H9 (cell line): ENCODE data around the gene GNMT. TPM values are rescaled to one million over a fixed set of nuclear protein-coding genes. Genes with fewer than 3 reads are reported as not detected.

Experiments
- DNase-seq: peaks from one replicate; pipeline ENCODE4 v3.0.0-alpha.2; 2017
- H2AFZ ChIP-seq: one replicate; pipeline ENCODE4 v1.6.1; 2013; ENCODE audit warnings: mild to moderate bottlenecking, low read length, control low read depth, moderate library complexity
- H2AK5ac ChIP-seq: 2 replicates; pipeline ENCODE4 v1.6.1; 2013; ENCODE audit warnings: low read length, control low read depth, mixed read lengths; ENCODE audit not compliant: insufficient read length
- H2BK120ac ChIP-seq: one replicate; pipeline ENCODE4 v1.6.1; 2013; ENCODE audit warnings: low read depth, mild to moderate bottlenecking, low read length, control low read depth, inconsistent platforms; ENCODE audit not compliant: poor library complexity, severe bottlenecking
- H2BK12ac ChIP-seq: 2 replicates; pipeline ENCODE4 v1.6.1; 2013; ENCODE audit warnings: low read length, control low read depth, mixed read lengths, low read depth; ENCODE audit not compliant: insufficient read length
- H2BK15ac ChIP-seq: 2 replicates; pipeline ENCODE4 v1.6.1; 2013; ENCODE audit warnings: low read depth, low read length, control low read depth
- H2BK20ac ChIP-seq: one replicate; pipeline ENCODE4 v1.6.1; 2013; ENCODE audit warnings: low read depth, mild to moderate bottlenecking, low read length, control low read depth, inconsistent platforms; ENCODE audit not compliant: poor library complexity, severe bottlenecking
- H2BK5ac ChIP-seq: 2 replicates; pipeline ENCODE4 v1.6.1; 2013; ENCODE audit warnings: low read length, control low read depth, mixed read lengths; ENCODE audit not compliant: insufficient read length
- H3K14ac ChIP-seq: 2 replicates; pipeline ENCODE4 v1.6.1; 2013; ENCODE audit warnings: low read length, control low read depth; ENCODE audit not compliant: insufficient read depth
- H3K18ac ChIP-seq: 2 replicates; pipeline ENCODE4 v1.6.1; 2013; ENCODE audit warnings: low read depth, mild to moderate bottlenecking, mixed read lengths, low read length, control low read depth; ENCODE audit not compliant: insufficient read length
- H3K23ac ChIP-seq: 2 replicates; pipeline ENCODE4 v1.6.1; 2013; ENCODE audit warnings: low read length, control low read depth, mixed read lengths, low read depth; ENCODE audit not compliant: insufficient read length
- H3K23me2 ChIP-seq: 2 replicates; pipeline ENCODE4 v1.6.1; 2013; ENCODE audit warnings: low read depth, mild to moderate bottlenecking, mixed read lengths, low read length, control low read depth; ENCODE audit not compliant: insufficient read length, poor library complexity, severe bottlenecking
- H3K27ac ChIP-seq: 2 replicates; pipeline ENCODE4 v1.5.1; 2013; ENCODE audit warnings: low read length, control low read depth, mixed read lengths, low read depth; ENCODE audit not compliant: insufficient read length
- H3K27me3 ChIP-seq: 2 replicates; pipeline ENCODE4 v1.6.1; 2013; ENCODE audit warnings: low read length, control low read depth, inconsistent platforms; ENCODE audit not compliant: insufficient read depth
- H3K4ac ChIP-seq: 2 replicates; pipeline ENCODE4 v1.6.1; 2013; ENCODE audit warnings: low read depth, mild to moderate bottlenecking, control low read depth, inconsistent platforms, low read length, moderate library complexity
- H3K4me1 ChIP-seq: 2 replicates; pipeline ENCODE4 v1.6.1; 2013; ENCODE audit warnings: low read length, control low read depth, inconsistent platforms; ENCODE audit not compliant: insufficient read depth
- H3K4me2 ChIP-seq: 2 replicates; pipeline ENCODE4 v1.6.1; 2013; ENCODE audit warnings: low read length, control low read depth, mixed read lengths; ENCODE audit not compliant: insufficient read length, insufficient read depth
- H3K56ac ChIP-seq: 2 replicates; pipeline ENCODE4 v1.6.1; 2013; ENCODE audit warnings: low read depth, mild to moderate bottlenecking, mixed read lengths, low read length, control low read depth; ENCODE audit not compliant: insufficient read length
- H3K79me1 ChIP-seq: 2 replicates; pipeline ENCODE4 v1.6.1; 2013; ENCODE audit warnings: low read depth, mild to moderate bottlenecking, moderate library complexity, low read length, control low read depth, inconsistent platforms; ENCODE audit not compliant: insufficient read depth, poor library complexity, severe bottlenecking
- H3K79me2 ChIP-seq: 2 replicates; pipeline ENCODE4 v1.6.1; 2013; ENCODE audit warnings: low read length, control low read depth, inconsistent platforms; ENCODE audit not compliant: insufficient read depth
- H3K9ac ChIP-seq: 2 replicates; pipeline ENCODE4 v1.6.1; 2013; ENCODE audit warnings: low read length, control low read depth, mixed read lengths; ENCODE audit not compliant: insufficient read length; ENCODE audit errors: extremely low read depth
- H3K9me3 ChIP-seq: one replicate; pipeline ENCODE4 v1.6.1; 2013; ENCODE audit warnings: low read depth, low read length, inconsistent platforms; ENCODE audit not compliant: control insufficient read depth
- H3T11ph ChIP-seq: one replicate; pipeline ENCODE4 v1.6.1; 2013; ENCODE audit warnings: mild to moderate bottlenecking, low read length, control low read depth, inconsistent platforms
- H4K20me1 ChIP-seq: one replicate; pipeline ENCODE4 v1.6.1; 2013; ENCODE audit not compliant: control insufficient read depth, insufficient read length, insufficient read depth
- H4K5ac ChIP-seq: 2 replicates; pipeline ENCODE4 v1.6.1; 2013; ENCODE audit warnings: low read depth, mild to moderate bottlenecking, mixed read lengths, low read length, control low read depth; ENCODE audit not compliant: insufficient read length
- H4K8ac ChIP-seq: replicated peaks from 2 replicates; pipeline ENCODE4 v1.6.1; 2013; ENCODE audit warnings: low read length, control low read depth, mixed read lengths, low read depth; ENCODE audit not compliant: insufficient read length
- H4K91ac ChIP-seq: 2 replicates; pipeline ENCODE4 v1.6.1; 2013; ENCODE audit warnings: low read depth, mild to moderate bottlenecking, moderate library complexity, mixed read lengths, low read length, control low read depth; ENCODE audit not compliant: insufficient read length
- H3K27ac Mint-ChIP-seq, 3 experiments: 2 replicates in 2 of 3; 3 replicates in 1 of 3; pipeline ENCODE4 v1.8.0; 2020 to 2021; ENCODE audit warnings: mixed read lengths in 3 of 3, mild to moderate bottlenecking in 1 of 3, moderate library complexity in 1 of 3
- H3K27me3 Mint-ChIP-seq: 2 replicates; pipeline ENCODE4 v1.8.0; 2021; ENCODE audit warnings: low read depth, mild to moderate bottlenecking, moderate library complexity, mixed read lengths
- H3K36me3 Mint-ChIP-seq, 3 experiments: 2 replicates in 2 of 3; 3 replicates in 1 of 3; pipeline ENCODE4 v1.8.0; 2020 to 2021; ENCODE audit warnings: low read depth in 3 of 3, mixed read lengths in 3 of 3; ENCODE audit not compliant: insufficient read depth in 1 of 3
- H3K4me1 Mint-ChIP-seq, 2 experiments: 2 replicates each; pipeline ENCODE4 v1.8.0; 2020; ENCODE audit warnings: mixed read lengths in 2 of 2
- H3K4me3 Mint-ChIP-seq, 2 experiments: 2 replicates in 1 of 2; 3 replicates in 1 of 2; pipeline ENCODE4 v1.8.0; 2020 to 2021; ENCODE audit warnings: mild to moderate bottlenecking in 2 of 2, mixed read lengths in 2 of 2, moderate library complexity in 1 of 2
- H3K9me3 Mint-ChIP-seq, 2 experiments: 2 replicates in 1 of 2; 3 replicates in 1 of 2; pipeline ENCODE4 v1.8.0; 2020; ENCODE audit warnings: mild to moderate bottlenecking in 2 of 2, mixed read lengths in 2 of 2, moderate library complexity in 1 of 2
- CTCF ChIP-seq: fragments of 200-600 bp; sonication (generic); conservative IDR thresholded peaks from 3 replicates; pipeline ENCODE4 v1.8.0; 2021; ENCODE audit warnings: antibody characterized with exemption, mild to moderate bottlenecking
- WGBS: extraction: QIAGEN DNeasy Blood & Tissue Kit; methylation state at CpG from one replicate; pipeline ENCODE4 v1.1.7; 2013; ENCODE audit warnings: missing lambda C conversion rate, low lambda C conversion rate, mixed read lengths; ENCODE audit not compliant: insufficient read length; ENCODE audit errors: extremely low coverage; 5-methylcytosine and 5-hydroxymethylcytosine counted together
- total RNA-seq: library from RNA; stranded (reverse); gene quantifications from 2 replicates; pipeline ENCODE4 v1.2.1, GENCODE V29; 2021

GNMT gene
- total RNA-seq, 1 experiment from 2014 or later: 1.1 TPM

GRCh38 chr6:42915732-42916131, 44.8 kb upstream of the GNMT start, which contains the start of gene PTCRA:
Gene PTCRA (plus strand): TSS chr6:42916053. CDS start chr6:42916070, 17 bp downstream.
- H3K23me2 ChIP-seq: no peaks in the 10 kb centered on the region
- no peak within 1 kb of the TSS for H2BK12ac ChIP-seq
- no peaks in the 10 kb centered on the region for H3K79me1 ChIP-seq
- Mint-ChIP-seq H3K27me3 (0 out of 2 replicates have a peak, but pooled peaks cover 1% of the 10 kb centered on the region), H3K4me3 (no peak within 1 kb of the TSS), H3K9me3 (no peaks in the 10 kb centered on the region; a peak in 1 of 5 replicates), H3K27ac (no peak within 1 kb of the TSS; a peak in 1 of 7 replicates), H3K36me3 (no peaks in the 10 kb centered on the region), H3K4me1 (peaks cover 5% of the 10 kb centered on the region in 2 experiments; a peak in 3 of 4 replicates)
- no peak within 1 kb of the TSS for H3K4me2 ChIP-seq
- no peak within 1 kb of the TSS for H3K4ac ChIP-seq
- no peak within 1 kb of the TSS for H2AFZ ChIP-seq
- H2BK5ac ChIP-seq: no peak within 1 kb of the TSS
- H3K79me2 ChIP-seq: no peaks in the 10 kb centered on the region
- WGBS: no CpG with 5 or more reads among the region's 10 CpGs
- H3K27ac ChIP-seq: no peak within 1 kb of the TSS
- no peak for DNase-seq
- no peak within 1 kb of the TSS for H4K5ac ChIP-seq
- H3K56ac ChIP-seq: no peak within 1 kb of the TSS
- H2BK120ac ChIP-seq: no peak within 1 kb of the TSS
- H4K91ac ChIP-seq: no peak within 1 kb of the TSS
- no peak within 1 kb of the TSS; the same call in 1 of the 2 replicates for H3K14ac ChIP-seq
- no peak within 1 kb of the TSS for H2BK15ac ChIP-seq
- H3K4me1 ChIP-seq: no peaks in the 10 kb centered on the region
- H3K27me3 ChIP-seq: no peaks in the 10 kb centered on the region
- H3T11ph ChIP-seq: no peak within 1 kb of the TSS
- H2BK20ac ChIP-seq: no peak within 1 kb of the TSS
- H3K9me3 ChIP-seq: no peaks in the 10 kb centered on the region
- no peak for TF ChIP-seq CTCF
- no peak within 1 kb of the TSS for H2AK5ac ChIP-seq
- no peak within 1 kb of the TSS for H3K9ac ChIP-seq
- H3K23ac ChIP-seq: no peak within 1 kb of the TSS
- no peak within 1 kb of the TSS for H4K8ac ChIP-seq
- no peaks in the 10 kb centered on the region for H4K20me1 ChIP-seq
- H3K18ac ChIP-seq: no peak within 1 kb of the TSS
